Tibial artery (tissue), 4 donors: ENCODE results near the gene SMYD4.

Experiments used
- DNase-seq, 2 donors: peaks; one replicate each; pipeline ENCODE4 v3.0.0-alpha.2; 2019
- H3K27ac ChIP-seq, 2 donors: fragments of 200-600 bp; sonication (generic) in 1 of 2; 1 replicate in 1 of 2; 2 replicates in 1 of 2; pipeline ENCODE4 v1.5.1; 2018 to 2019; ENCODE audit warnings: mild to moderate bottlenecking in 1 of 2
- H3K27me3 ChIP-seq, 2 donors: fragments of 200-600 bp; sonication (generic) in 1 of 2; one replicate each; pipeline versions ENCODE4 v1.5.1 to v1.6.0; 2016 to 2019
- H3K36me3 ChIP-seq, 3 donors: fragments of 200-600 bp; sonication (generic) in 2 of 3; one replicate each; pipeline ENCODE4 v1.5.1; 2016 to 2019; ENCODE audit warnings: mild to moderate bottlenecking in 2 of 3
- H3K4me1 ChIP-seq, 4 donors: fragments of 200-600 bp; sonication (generic) in 2 of 4; 1 replicate in 3 of 4; 2 replicates in 1 of 4; pipeline ENCODE4 v1.5.1; 2016 to 2019
- H3K4me3 ChIP-seq, 2 donors: fragments of 200-600 bp; sonication (generic) in 1 of 2; 1 replicate in 1 of 2; 2 replicates in 1 of 2; pipeline ENCODE4 v1.5.1; 2018 to 2019; ENCODE audit warnings: mild to moderate bottlenecking in 2 of 2
- H3K9me3 ChIP-seq, 3 donors: fragments of 200-600 bp; sonication (generic) in 1 of 3; one replicate each; pipeline ENCODE4 v1.5.1; 2016 to 2019
- CTCF ChIP-seq, 2 experiments: fragments of 200-600 bp in 1 of 2; fragments of 450-650 bp in 1 of 2; IDR thresholded peaks; one replicate each; pipeline ENCODE4 v1.5.1; 2017 to 2019; ENCODE audit warnings: antibody characterized with exemption in 2 of 2, mild to moderate bottlenecking in 1 of 2, moderate library complexity in 1 of 2
- intact Hi-C: fragments of 100-400 bp; cut with DNase I; formaldehyde crosslinking; loops from one replicate; pipeline ENCODE4 v1.15.0; 2023; ENCODE audit warnings: low total_unique reads

Gene SMYD4

GRCh38 chr17:1797323-1797722, 32.4 kb downstream of the SMYD4 start:
- no peak for DNase-seq
- intact Hi-C loops: no loop called here
- no peak for TF ChIP-seq CTCF (IDR thresholded peaks at IDR 0.05)
- peaks cover 6 to 29% (median 17%) of the 10 kb centered on the region in 3 donors for H3K36me3 ChIP-seq
- no peak overlapping the region for H3K4me3 ChIP-seq
- no peaks in the 10 kb centered on the region for H3K27me3 ChIP-seq
- no peaks in the 10 kb centered on the region for H3K9me3 ChIP-seq
- H3K27ac ChIP-seq: peak overlapping the region; percentile 82 to 83
- peaks cover 0 to 28% (median 15%) of the 10 kb centered on the region in 4 donors for H3K4me1 ChIP-seq

GRCh38 chr17:1796800-1797199, 32.9 kb downstream of the SMYD4 start:
- intact Hi-C loops: no loop called here
- Histone ChIP-seq H3K4me3 (no peak overlapping the region), H3K27me3 (no peaks in the 10 kb centered on the region), H3K36me3 (peaks cover 6 to 24% (median 17%) of the 10 kb centered on the region in 3 donors), H3K4me1 (peaks cover 0 to 28% (median 15%) of the 10 kb centered on the region in 4 donors), H3K27ac (peak overlapping the region; percentile 82 to 83), H3K9me3 (no peaks in the 10 kb centered on the region)
- DNase-seq: no peak
- peak in 1 of 2 experiments; percentile 6 for TF ChIP-seq CTCF (IDR thresholded peaks at IDR 0.05)

GRCh38 chr17:1793447-1793806, 36.3 kb downstream of the SMYD4 start:
- H3K36me3 ChIP-seq: no peaks in the 10 kb centered on the region
- H3K9me3 ChIP-seq: no peaks in the 10 kb centered on the region
- no peak overlapping the region for H3K27ac ChIP-seq
- TF ChIP-seq CTCF (IDR thresholded peaks at IDR 0.05): no peak
- intact Hi-C loops: no loop called here
- no peaks in the 10 kb centered on the region for H3K27me3 ChIP-seq
- no peak for DNase-seq
- peaks cover 0 to 46% (median 15%) of the 10 kb centered on the region in 4 donors for H3K4me1 ChIP-seq
- no peak overlapping the region for H3K4me3 ChIP-seq

- no peak for DNase-seq
- no peaks in the 10 kb centered on the region for H3K9me3 ChIP-seq
- H3K27me3 ChIP-seq: no peaks in the 10 kb centered on the region
- no peaks in the 10 kb centered on the region for H3K36me3 ChIP-seq
- no peak for TF ChIP-seq CTCF (IDR thresholded peaks at IDR 0.05)
- intact Hi-C loops: no loop called here
- peaks cover 0 to 46% (median 19%) of the 10 kb centered on the region in 4 donors for H3K4me1 ChIP-seq
- no peak overlapping the region for H3K27ac ChIP-seq
- H3K4me3 ChIP-seq: no peak overlapping the region
Observed at GRCh38 chr17:1792495-1793446, 36.9 kb downstream of the SMYD4 start.

- H3K9me3 ChIP-seq: no peaks in the 10 kb centered on the region
- H3K4me1 ChIP-seq: peaks cover 0 to 50% (median 17%) of the 10 kb centered on the region in 4 donors
- DNase-seq: no peak
- no peak overlapping the region for H3K4me3 ChIP-seq
- intact Hi-C loops: no loop called here
- H3K36me3 ChIP-seq: no peaks in the 10 kb centered on the region
- no peak for TF ChIP-seq CTCF (IDR thresholded peaks at IDR 0.05)
- H3K27ac ChIP-seq: peak overlapping the region; percentile 5 to 95
- no peaks in the 10 kb centered on the region for H3K27me3 ChIP-seq
Observed at GRCh38 chr17:1789936-1790335, 39.8 kb downstream of the SMYD4 start.
